GM10847 (cell line): ENCODE data around the gene SATB2.

Experiments
- POLR2A ChIP-seq: IDR thresholded peaks from 2 replicates; pipeline ENCODE4 v1.6.1; 2011; ENCODE audit not compliant: insufficient read length; ENCODE audit errors: extremely low read depth

Gene SATB2

GRCh38 chr2:199446996-199447576, 10.7 kb downstream of the SATB2 start:
- TF ChIP-seq POLR2A = no peak

- no peak for TF ChIP-seq POLR2A
Measured at GRCh38 chr2:199444749-199445148, 13.0 kb downstream of the SATB2 start.

GRCh38 chr2:199443589-199444130, 14.1 kb downstream of the SATB2 start:
- TF ChIP-seq POLR2A = no peak

- no peak for TF ChIP-seq POLR2A
Measured at GRCh38 chr2:199442173-199442572, 15.6 kb downstream of the SATB2 start.

- TF ChIP-seq POLR2A = no peak
Measured at GRCh38 chr2:199441759-199442158, 16.0 kb downstream of the SATB2 start.

GRCh38 chr2:199440118-199440517, 17.6 kb downstream of the SATB2 start:
- TF ChIP-seq POLR2A = no peak

- TF ChIP-seq POLR2A = no peak
Measured at GRCh38 chr2:199439542-199439941, 18.2 kb downstream of the SATB2 start.

GRCh38 chr2:199439066-199439465, 18.7 kb downstream of the SATB2 start:
- TF ChIP-seq POLR2A = no peak

- no peak for TF ChIP-seq POLR2A
Measured at GRCh38 chr2:199434555-199434954, 23.2 kb downstream of the SATB2 start.

- TF ChIP-seq POLR2A = no peak
Measured at GRCh38 chr2:199433204-199433832, 24.4 kb downstream of the SATB2 start.

- TF ChIP-seq POLR2A = no peak
Measured at GRCh38 chr2:199431746-199432213, 26.0 kb downstream of the SATB2 start.

- TF ChIP-seq POLR2A = no peak
Measured at GRCh38 chr2:199430214-199430613, 27.5 kb downstream of the SATB2 start.

GRCh38 chr2:199428291-199428690, 29.4 kb downstream of the SATB2 start:
- no peak for TF ChIP-seq POLR2A

GRCh38 chr2:199424160-199424559, 33.6 kb downstream of the SATB2 start:
- TF ChIP-seq POLR2A = no peak

- TF ChIP-seq POLR2A = no peak
Measured at GRCh38 chr2:199419428-199419827, 38.3 kb downstream of the SATB2 start.

GRCh38 chr2:199414465-199414864, 43.3 kb downstream of the SATB2 start:
- no peak for TF ChIP-seq POLR2A

- TF ChIP-seq POLR2A = no peak
Measured at GRCh38 chr2:199414001-199414400, 43.7 kb downstream of the SATB2 start.

GRCh38 chr2:199409759-199410529, 47.8 kb downstream of the SATB2 start:
- no peak for TF ChIP-seq POLR2A
